ENCODE data around the gene TMEM135.

GRCh38 chr11:87181143-87181542, 143.4 kb downstream of the TMEM135 start:
- no peak for TF ChIP-seq ZBTB7A (IDR thresholded peaks at IDR 0.05; ENCODE audit: low read depth)
- no peak for TF ChIP-seq EGR1 (IDR thresholded peaks at IDR 0.05)
- no peak for TF ChIP-seq CEBPB (IDR thresholded peaks at IDR 0.05)
- no peak for TF ChIP-seq CREB1 (IDR thresholded peaks at IDR 0.05; ENCODE audit: low read depth)
- no peak for TF ChIP-seq TEAD4 (IDR thresholded peaks at IDR 0.05)
- no peak for TF ChIP-seq EP300 (IDR thresholded peaks at IDR 0.05; ENCODE audit: borderline replicate concordance)
- no peak for TF ChIP-seq REST (IDR thresholded peaks at IDR 0.05; ENCODE audit: low read depth)
- TF ChIP-seq YY1 (IDR thresholded peaks at IDR 0.05; ENCODE audit: low read depth) = no peak
- TF ChIP-seq MAX (IDR thresholded peaks at IDR 0.05) = no peak
- TF ChIP-seq TAF1 (IDR thresholded peaks at IDR 0.05; ENCODE audit: low read depth) = no peak
- TF ChIP-seq RAD21 (IDR thresholded peaks at IDR 0.05; ENCODE audit: low read depth) = no peak
- TF ChIP-seq USF1 (IDR thresholded peaks at IDR 0.05) = no peak
- TF ChIP-seq TCF12 (IDR thresholded peaks at IDR 0.05; ENCODE audit: low read depth) = no peak
- no peak for TF ChIP-seq FOXM1 (IDR thresholded peaks at IDR 0.05; ENCODE audit: borderline replicate concordance, low read depth)
